Embryonic facial prominence (tissue), 1 donor: ENCODE data around the gene KIAA1671.

Experiments
- DNase-seq: peaks from one replicate; pipeline ENCODE4 v3.0.0-alpha.2; 2016; ENCODE audit errors: extremely low spot score

Gene KIAA1671

DNA sequence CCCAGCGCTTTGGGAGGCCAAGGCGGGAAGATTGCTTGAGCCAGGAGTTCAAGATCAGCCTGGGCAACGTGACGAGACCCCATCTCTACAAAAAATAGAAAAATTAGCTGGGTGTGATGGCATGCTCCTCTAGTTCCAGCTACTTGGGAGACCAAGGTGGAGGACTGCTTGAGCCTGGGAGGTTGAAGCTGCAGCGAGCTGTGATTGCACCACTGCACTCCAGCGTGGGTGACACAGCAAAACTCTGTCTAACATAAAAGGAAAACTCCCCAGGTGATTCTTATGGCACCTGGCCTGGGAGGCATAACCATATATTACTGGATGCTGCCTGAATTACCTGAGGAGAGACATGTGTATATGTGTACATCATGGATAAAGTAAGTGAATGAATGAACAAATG lies 29.1 kb downstream of the KIAA1671 start:
- no peak for DNase-seq

DNA sequence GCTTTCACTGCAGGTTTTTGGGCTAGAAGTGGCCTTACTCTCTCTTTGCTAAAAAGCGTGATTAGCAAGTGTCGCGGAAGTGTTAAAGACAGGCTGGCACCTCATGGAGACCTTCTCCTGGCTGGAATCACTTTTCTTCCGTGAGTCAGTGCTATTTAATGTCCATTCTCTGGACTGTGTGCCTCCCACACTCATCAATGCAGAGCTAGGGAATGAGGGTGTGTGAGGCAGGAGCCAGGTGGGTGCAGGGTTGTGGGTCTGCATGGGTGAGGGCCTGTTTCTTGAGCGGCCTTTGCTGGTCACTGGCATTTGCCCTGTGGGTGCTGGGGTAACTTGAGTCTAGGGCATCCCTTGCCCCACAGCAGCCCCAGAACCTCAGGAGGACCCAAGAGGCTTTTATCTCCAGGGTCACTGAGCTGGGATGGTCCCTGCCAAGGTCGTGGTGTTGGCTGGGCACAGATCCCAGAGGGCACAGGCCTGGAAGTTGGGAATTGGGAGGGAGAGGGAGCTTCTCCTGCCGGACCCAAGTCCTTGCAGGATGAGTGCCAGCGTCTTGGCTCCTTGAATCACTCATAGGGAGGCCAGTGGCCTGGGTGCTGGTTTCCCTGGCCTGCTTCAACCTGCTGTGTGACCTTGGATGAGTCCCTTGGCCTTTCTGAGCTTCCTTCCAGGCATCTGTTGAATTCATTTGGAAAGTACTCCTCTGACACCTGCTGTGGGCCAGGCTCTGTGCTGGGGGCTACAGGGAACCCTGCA lies 30.0 kb downstream of the KIAA1671 start:
- no peak for DNase-seq

GRCh38 chr22:24983151-24983550 lies 30.6 kb downstream of the KIAA1671 start:
- no peak for DNase-seq

- no peak for DNase-seq
Measured at GRCh38 chr22:24984122-24984521, 31.6 kb downstream of the KIAA1671 start.

DNA sequence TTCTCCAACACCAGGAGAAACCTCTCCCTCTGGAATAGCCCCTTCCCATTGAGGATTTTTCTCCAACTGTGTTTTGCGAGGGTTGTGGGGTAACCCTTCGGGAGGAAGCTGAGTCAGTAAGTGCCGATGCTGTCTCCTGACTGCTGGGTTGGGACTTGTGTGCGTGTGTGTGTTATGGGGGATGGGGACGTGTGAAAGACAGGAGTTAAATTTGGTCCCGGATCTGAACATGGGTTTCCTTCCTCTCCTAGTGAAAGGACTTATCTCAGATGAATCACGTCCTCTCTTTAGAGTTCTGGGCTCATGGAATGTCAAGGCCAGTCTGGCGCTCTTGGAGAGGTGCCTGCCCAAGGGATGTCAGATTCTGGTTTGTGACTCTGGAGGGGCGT lies 33.3 kb downstream of the KIAA1671 start:
- no peak for DNase-seq

DNA sequence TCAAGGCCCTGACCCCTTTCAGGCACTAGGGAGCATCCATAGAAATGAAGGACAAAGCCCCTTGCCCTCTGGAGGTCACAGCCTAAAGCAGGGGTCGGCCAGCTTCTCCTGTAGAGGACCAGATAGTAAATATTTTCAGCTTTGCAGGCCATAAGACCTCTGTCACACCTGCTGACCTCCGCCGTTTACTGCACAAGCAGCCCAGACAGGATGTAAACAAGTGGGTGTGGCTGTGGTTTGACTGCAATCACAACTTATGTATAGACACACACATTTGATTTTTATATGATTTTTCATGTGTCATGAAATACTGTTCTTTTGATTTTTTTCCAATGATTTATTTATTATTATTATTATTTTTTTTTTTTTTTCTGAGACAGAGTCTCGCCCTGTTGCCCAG lies 34.3 kb downstream of the KIAA1671 start:
- DNase-seq: no peak

GRCh38 chr22:24989135-24989534 lies 36.6 kb downstream of the KIAA1671 start:
- no peak for DNase-seq

DNA sequence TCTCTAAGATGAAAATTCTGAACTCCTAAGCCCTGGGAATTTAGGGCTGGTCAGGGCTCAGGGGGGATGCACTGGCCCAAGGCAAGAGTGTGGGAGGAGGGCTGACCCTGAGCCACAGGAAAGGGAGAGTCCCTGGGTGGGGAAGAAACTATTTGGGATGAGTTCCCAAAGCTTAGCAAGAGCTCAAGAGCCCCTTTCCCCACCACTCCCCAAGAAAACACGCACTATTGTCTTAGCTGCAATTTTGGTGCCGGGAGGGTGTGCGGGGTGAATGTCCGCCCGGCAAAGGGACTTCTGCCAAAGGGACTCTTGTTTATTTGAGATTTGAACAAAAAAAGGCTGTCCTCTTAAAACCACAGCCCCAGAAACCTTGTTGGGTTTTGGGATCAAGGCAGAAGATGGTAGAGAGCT lies 37.0 kb downstream of the KIAA1671 start:
- no peak for DNase-seq

- DNase-seq: no peak
Measured at GRCh38 chr22:24990344-24990905, 37.9 kb downstream of the KIAA1671 start.

DNA sequence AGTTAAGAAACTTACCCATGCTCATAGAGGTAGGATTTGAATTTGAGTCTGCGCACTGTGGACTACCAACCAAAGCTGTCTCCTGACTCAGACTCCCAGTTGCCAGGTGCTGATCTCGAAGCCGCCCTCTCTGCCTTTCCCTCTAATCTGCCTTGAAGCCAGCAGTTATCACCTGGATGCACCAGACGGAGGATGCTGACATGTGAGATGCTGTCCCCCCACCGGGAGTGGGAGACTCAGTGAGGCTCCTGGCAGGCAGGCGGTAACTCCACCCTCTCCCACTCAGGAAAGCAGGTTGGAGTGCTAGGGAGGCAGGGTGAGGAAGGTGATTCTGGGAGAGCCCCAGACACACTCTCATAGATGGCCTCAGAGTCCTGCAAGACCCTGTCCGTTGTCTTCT lies 40.4 kb downstream of the KIAA1671 start:
- no peak for DNase-seq

DNA sequence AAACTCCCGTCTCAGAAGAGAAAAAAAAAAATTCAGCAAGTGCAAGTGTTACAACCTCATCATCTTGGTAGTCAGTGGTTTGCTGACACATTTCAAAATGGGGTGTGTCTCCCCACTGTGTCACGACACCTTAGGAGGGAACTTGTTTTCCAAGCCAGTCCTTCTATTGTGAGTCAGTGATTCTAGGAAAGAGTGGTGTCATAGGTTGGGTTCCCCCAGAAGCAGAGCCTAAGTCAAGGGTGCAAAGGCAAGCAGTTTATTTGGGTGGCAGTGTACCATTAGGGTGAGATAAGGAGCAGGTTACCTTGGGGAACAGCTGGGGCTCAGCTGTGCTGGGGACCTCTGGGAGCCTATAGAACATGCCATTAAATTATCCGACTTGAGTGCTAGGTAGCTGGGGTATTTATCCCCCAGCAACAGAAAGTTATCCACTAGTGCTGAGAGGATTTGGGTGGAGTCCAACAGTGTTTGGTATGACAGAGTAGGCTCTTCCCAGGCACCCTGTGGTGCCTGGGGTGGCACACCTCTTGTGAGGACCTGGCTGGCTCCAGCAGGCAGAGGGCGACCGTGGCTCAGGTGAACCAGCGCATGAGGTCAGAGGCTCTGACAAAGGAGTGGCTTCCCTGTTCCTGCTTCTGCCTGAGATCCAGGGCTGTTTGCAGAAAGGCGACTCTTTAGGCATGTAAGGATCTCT lies 41.7 kb downstream of the KIAA1671 start:
- no peak for DNase-seq

GRCh38 chr22:24995649-24996180 lies 43.2 kb downstream of the KIAA1671 start:
- DNase-seq: no peak

- DNase-seq: no peak
Measured at GRCh38 chr22:24996420-24996952, 44.0 kb downstream of the KIAA1671 start.

GRCh38 chr22:24997023-24997422 lies 44.5 kb downstream of the KIAA1671 start:
- DNase-seq: no peak

GRCh38 chr22:25000686-25001085 lies 48.2 kb downstream of the KIAA1671 start:
- no peak for DNase-seq

- DNase-seq: no peak
Measured at GRCh38 chr22:25002241-25002985, 49.9 kb downstream of the KIAA1671 start.

- DNase-seq: no peak
Measured at GRCh38 chr22:25006354-25006753, 53.8 kb downstream of the KIAA1671 start.

- no peak for DNase-seq
Measured at GRCh38 chr22:25007444-25008106, 55.1 kb downstream of the KIAA1671 start.

GRCh38 chr22:25008666-25009065 lies 56.1 kb downstream of the KIAA1671 start:
- DNase-seq: no peak

GRCh38 chr22:25012741-25013143 lies 60.2 kb downstream of the KIAA1671 start:
- no peak for DNase-seq

DNA sequence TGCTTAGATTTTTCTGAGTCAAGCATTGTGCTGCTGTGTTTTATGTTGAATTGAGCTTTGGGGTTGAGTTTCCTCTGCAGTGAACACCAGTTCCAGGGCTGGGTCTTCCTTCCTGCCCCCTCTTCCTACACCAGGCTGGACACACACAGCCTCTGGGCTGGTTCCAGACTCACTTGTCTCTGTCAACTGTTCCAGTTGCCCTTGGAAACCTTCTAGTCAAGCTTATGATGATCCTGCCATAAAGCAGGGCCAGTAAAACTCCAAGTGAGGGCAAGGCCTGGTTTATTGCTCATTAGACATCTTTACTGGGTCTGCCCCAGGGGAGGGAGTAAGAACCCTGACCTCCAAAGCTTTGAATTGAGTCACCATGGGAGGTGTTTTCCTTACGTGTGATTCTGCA lies 61.1 kb downstream of the KIAA1671 start:
- DNase-seq: no peak
